HEK293 (cell line): ENCODE measurements around the gene PDE4D.

Experiments used
- GLIS1 ChIP-seq: fragments of 450-650 bp; formaldehyde crosslinking; IDR thresholded peaks from 2 replicates; pipeline ENCODE4 v1.5.1; 2016; ENCODE audit warnings: missing biosample characterization, missing genetic modification characterization
- IKZF3 ChIP-seq: fragments of 450-650 bp; IDR thresholded peaks from 2 replicates; pipeline ENCODE4 v1.5.0; 2018; ENCODE audit warnings: missing biosample characterization, mild to moderate bottlenecking, missing genetic modification characterization, moderate library complexity
- PRDM2 ChIP-seq: fragments of 450-650 bp; formaldehyde crosslinking; IDR thresholded peaks from 2 replicates; pipeline ENCODE4 v1.5.1; 2016; ENCODE audit warnings: missing biosample characterization, missing genetic modification characterization, borderline replicate concordance
- ZBTB44 ChIP-seq: fragments of 450-650 bp; IDR thresholded peaks from 2 replicates; pipeline ENCODE4 v1.5.1; 2018; ENCODE audit warnings: missing biosample characterization, mild to moderate bottlenecking, missing genetic modification characterization
- ZBTB6 ChIP-seq: fragments of 450-650 bp; formaldehyde crosslinking; IDR thresholded peaks from 2 replicates; pipeline ENCODE4 v1.5.1; 2017; ENCODE audit warnings: missing biosample characterization, missing genetic modification characterization
- ZEB2 ChIP-seq: fragments of 450-650 bp; formaldehyde crosslinking; IDR thresholded peaks from 2 replicates; pipeline ENCODE4 v1.5.1; 2016; ENCODE audit warnings: missing biosample characterization, missing genetic modification characterization
- ZNF10 ChIP-seq: fragments of 450-650 bp; formaldehyde crosslinking; IDR thresholded peaks from 2 replicates; pipeline ENCODE4 v1.5.1; 2017; ENCODE audit warnings: missing biosample characterization, missing genetic modification characterization
- ZNF280C ChIP-seq: fragments of 450-650 bp; formaldehyde crosslinking; IDR thresholded peaks from 2 replicates; pipeline ENCODE4 v1.5.1; 2016; ENCODE audit warnings: missing biosample characterization, missing genetic modification characterization
- ZNF366 ChIP-seq: fragments of 450-650 bp; formaldehyde crosslinking; conservative IDR thresholded peaks from 2 replicates; pipeline ENCODE4 v1.5.1; 2016; ENCODE audit warnings: missing biosample characterization, missing genetic modification characterization
- ZNF391 ChIP-seq: fragments of 450-650 bp; formaldehyde crosslinking; IDR thresholded peaks from 2 replicates; pipeline ENCODE4 v1.5.1; 2016; ENCODE audit warnings: low read depth, missing biosample characterization, missing genetic modification characterization, borderline replicate concordance
- ZNF423 ChIP-seq: fragments of 450-650 bp; formaldehyde crosslinking; IDR thresholded peaks from 2 replicates; pipeline ENCODE4 v1.5.1; 2016; ENCODE audit warnings: missing biosample characterization, missing genetic modification characterization
- ZNF488 ChIP-seq: fragments of 450-650 bp; formaldehyde crosslinking; IDR thresholded peaks from 2 replicates; pipeline ENCODE4 v1.5.1; 2016; ENCODE audit warnings: missing biosample characterization, missing genetic modification characterization
- ZNF501 ChIP-seq: fragments of 450-650 bp; formaldehyde crosslinking; IDR thresholded peaks from 2 replicates; pipeline ENCODE4 v1.5.1; 2016; ENCODE audit warnings: missing biosample characterization, missing genetic modification characterization
- ZNF530 ChIP-seq: fragments of 450-650 bp; formaldehyde crosslinking; IDR thresholded peaks from 2 replicates; pipeline ENCODE4 v1.5.1; 2016; ENCODE audit warnings: low read depth, missing biosample characterization, missing genetic modification characterization
- ZNF664 ChIP-seq: fragments of 450-650 bp; formaldehyde crosslinking; IDR thresholded peaks from 2 replicates; pipeline ENCODE4 v1.5.1; 2016; ENCODE audit warnings: missing biosample characterization, missing genetic modification characterization
- ZNF843 ChIP-seq: fragments of 450-650 bp; formaldehyde crosslinking; IDR thresholded peaks from 2 replicates; pipeline ENCODE4 v1.5.1; 2016; ENCODE audit warnings: missing biosample characterization, missing genetic modification characterization
- TF ChIP-seq, protein P1 (sequence below): fragments of 450-650 bp; formaldehyde crosslinking; IDR thresholded peaks from 2 replicates; pipeline ENCODE4 v1.5.1; 2016; ENCODE audit warnings: missing biosample characterization, missing genetic modification characterization, borderline replicate concordance
- TF ChIP-seq, protein P2 (sequence below): fragments of 450-650 bp; formaldehyde crosslinking; IDR thresholded peaks from 2 replicates; pipeline ENCODE4 v1.5.1; 2017; ENCODE audit warnings: missing biosample characterization, missing genetic modification characterization

The PDE4D gene

GRCh38 chr5:59126708-59127573 is 766.6 kb downstream of the PDE4D start (continued):
- TF ChIP-seq, protein P1, sequence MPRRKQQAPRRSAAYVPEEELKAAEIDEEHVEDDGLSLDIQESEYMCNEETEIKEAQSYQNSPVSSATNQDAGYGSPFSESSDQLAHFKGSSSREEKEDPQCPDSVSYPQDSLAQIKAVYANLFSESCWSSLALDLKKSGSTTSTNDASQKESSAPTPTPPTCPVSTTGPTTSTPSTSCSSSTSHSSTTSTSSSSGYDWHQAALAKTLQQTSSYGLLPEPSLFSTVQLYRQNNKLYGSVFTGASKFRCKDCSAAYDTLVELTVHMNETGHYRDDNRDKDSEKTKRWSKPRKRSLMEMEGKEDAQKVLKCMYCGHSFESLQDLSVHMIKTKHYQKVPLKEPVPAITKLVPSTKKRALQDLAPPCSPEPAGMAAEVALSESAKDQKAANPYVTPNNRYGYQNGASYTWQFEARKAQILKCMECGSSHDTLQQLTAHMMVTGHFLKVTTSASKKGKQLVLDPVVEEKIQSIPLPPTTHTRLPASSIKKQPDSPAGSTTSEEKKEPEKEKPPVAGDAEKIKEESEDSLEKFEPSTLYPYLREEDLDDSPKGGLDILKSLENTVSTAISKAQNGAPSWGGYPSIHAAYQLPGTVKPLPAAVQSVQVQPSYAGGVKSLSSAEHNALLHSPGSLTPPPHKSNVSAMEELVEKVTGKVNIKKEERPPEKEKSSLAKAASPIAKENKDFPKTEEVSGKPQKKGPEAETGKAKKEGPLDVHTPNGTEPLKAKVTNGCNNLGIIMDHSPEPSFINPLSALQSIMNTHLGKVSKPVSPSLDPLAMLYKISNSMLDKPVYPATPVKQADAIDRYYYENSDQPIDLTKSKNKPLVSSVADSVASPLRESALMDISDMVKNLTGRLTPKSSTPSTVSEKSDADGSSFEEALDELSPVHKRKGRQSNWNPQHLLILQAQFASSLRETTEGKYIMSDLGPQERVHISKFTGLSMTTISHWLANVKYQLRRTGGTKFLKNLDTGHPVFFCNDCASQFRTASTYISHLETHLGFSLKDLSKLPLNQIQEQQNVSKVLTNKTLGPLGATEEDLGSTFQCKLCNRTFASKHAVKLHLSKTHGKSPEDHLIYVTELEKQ (tag by site-specific recombination), result peak; percentile 61
- TF ChIP-seq ZNF280C, result no peak
- TF ChIP-seq ZNF664 (tag by site-specific recombination), result no peak
- TF ChIP-seq ZNF501 (tag by site-specific recombination), result peak; percentile 58; the same call in 1 of the 2 replicates
- no peak for TF ChIP-seq ZNF423
- TF ChIP-seq ZNF391 (tag by site-specific recombination), result no peak; the same call in 1 of the 2 replicates
- no peak for TF ChIP-seq ZNF488 (tag by site-specific recombination)
- TF ChIP-seq IKZF3, result peak; percentile 65
- no peak for TF ChIP-seq ZNF10 (tag by site-specific recombination)
- TF ChIP-seq PRDM2 (tag by site-specific recombination), result no peak
- no peak; the same call in none of the 2 replicates for TF ChIP-seq GLIS1
- TF ChIP-seq ZNF530 (tag by site-specific recombination), result no peak
- no peak for TF ChIP-seq ZBTB6
- TF ChIP-seq ZBTB44, result 0 out of 2 replicates have a peak, but pooled peaks have one; percentile 29
- TF ChIP-seq, protein P2, sequence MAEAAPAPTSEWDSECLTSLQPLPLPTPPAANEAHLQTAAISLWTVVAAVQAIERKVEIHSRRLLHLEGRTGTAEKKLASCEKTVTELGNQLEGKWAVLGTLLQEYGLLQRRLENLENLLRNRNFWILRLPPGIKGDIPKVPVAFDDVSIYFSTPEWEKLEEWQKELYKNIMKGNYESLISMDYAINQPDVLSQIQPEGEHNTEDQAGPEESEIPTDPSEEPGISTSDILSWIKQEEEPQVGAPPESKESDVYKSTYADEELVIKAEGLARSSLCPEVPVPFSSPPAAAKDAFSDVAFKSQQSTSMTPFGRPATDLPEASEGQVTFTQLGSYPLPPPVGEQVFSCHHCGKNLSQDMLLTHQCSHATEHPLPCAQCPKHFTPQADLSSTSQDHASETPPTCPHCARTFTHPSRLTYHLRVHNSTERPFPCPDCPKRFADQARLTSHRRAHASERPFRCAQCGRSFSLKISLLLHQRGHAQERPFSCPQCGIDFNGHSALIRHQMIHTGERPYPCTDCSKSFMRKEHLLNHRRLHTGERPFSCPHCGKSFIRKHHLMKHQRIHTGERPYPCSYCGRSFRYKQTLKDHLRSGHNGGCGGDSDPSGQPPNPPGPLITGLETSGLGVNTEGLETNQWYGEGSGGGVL (tag by site-specific recombination), result peak; percentile 9; the same call in 1 of the 2 replicates
- TF ChIP-seq ZEB2 (tag by site-specific recombination), result 0 out of 2 replicates have a peak, but pooled peaks have one; percentile 13
- peak; percentile 60 for TF ChIP-seq ZNF366
- peak; percentile 37; the same call in 1 of the 2 replicates for TF ChIP-seq ZNF843 (tag by site-specific recombination)
